GM23338 (cell line): Measurements from ENCODE around the gene MYO9B. TPM values are rescaled to one million over a fixed set of nuclear protein-coding genes. Genes with fewer than 3 reads are reported as not detected.

ENCODE experiments used
- ATAC-seq: fragments of 200-7000 bp; cut with Tn5 transposase; 3 replicates; pipeline ENCODE4 v1.9.1; 2020
- DNase-seq: peaks from one replicate; pipeline ENCODE4 v3.0.0-alpha.2; 2015; ENCODE audit warnings: low spot score
- H2AFZ ChIP-seq: fragments of 200-600 bp; sonication (generic); 2 replicates; pipeline ENCODE4 v1.8.0; 2016; ENCODE audit warnings: antibody characterized with exemption, mild to moderate bottlenecking, moderate library complexity
- H3F3A ChIP-seq: fragments of 200-600 bp; sonication (generic); replicated peaks from 2 replicates; pipeline ENCODE4 v1.8.0; 2017; ENCODE audit warnings: antibody characterized with exemption, mixed run types, low read depth
- H3K27ac ChIP-seq: fragments of 200-600 bp; sonication (generic); 2 replicates; pipeline ENCODE4 v1.6.1; 2016; ENCODE audit warnings: low read depth
- H3K27me3 ChIP-seq: fragments of 200-600 bp; sonication (generic); 2 replicates; pipeline ENCODE4 v1.8.0; 2016; ENCODE audit warnings: mild to moderate bottlenecking, mixed run types, moderate library complexity; ENCODE audit not compliant: insufficient read depth
- H3K36me3 ChIP-seq: fragments of 200-600 bp; sonication (generic); 2 replicates; pipeline ENCODE4 v1.8.0; 2016; ENCODE audit warnings: mild to moderate bottlenecking; ENCODE audit not compliant: insufficient read depth
- H3K4me1 ChIP-seq: fragments of 200-600 bp; sonication (generic); 2 replicates; pipeline ENCODE4 v1.8.0; 2016; ENCODE audit warnings: mild to moderate bottlenecking, moderate library complexity; ENCODE audit not compliant: insufficient read depth
- H3K4me2 ChIP-seq: fragments of 200-600 bp; sonication (generic); 2 replicates; pipeline ENCODE4 v1.7.1; 2017; ENCODE audit warnings: mixed run types
- H3K4me3 ChIP-seq: fragments of 200-600 bp; sonication (generic); 2 replicates; pipeline ENCODE4 v1.6.1; 2016; ENCODE audit warnings: mixed run types
- H3K79me2 ChIP-seq: fragments of 200-600 bp; sonication (generic); replicated peaks from 2 replicates; pipeline ENCODE4 v1.8.0; 2017; ENCODE audit warnings: mild to moderate bottlenecking; ENCODE audit not compliant: insufficient read depth
- H3K9me2 ChIP-seq: fragments of 200-600 bp; sonication (generic); 2 replicates; pipeline ENCODE4 v1.8.0; 2017; ENCODE audit not compliant: insufficient read depth
- H4K20me1 ChIP-seq: fragments of 200-600 bp; sonication (generic); replicated peaks from 2 replicates; pipeline ENCODE4 v1.8.0; 2017; ENCODE audit warnings: mild to moderate bottlenecking; ENCODE audit not compliant: insufficient read depth
- H3K27ac Mint-ChIP-seq: 2 replicates; pipeline ENCODE4 v1.8.0; 2020; ENCODE audit warnings: inconsistent platforms, mild to moderate bottlenecking, moderate library complexity, mixed read lengths
- H3K27me3 Mint-ChIP-seq: 3 replicates; pipeline ENCODE4 v1.8.0; 2022; ENCODE audit warnings: low read depth, mild to moderate bottlenecking, moderate library complexity, mixed read lengths, inconsistent platforms; ENCODE audit not compliant: insufficient read depth, poor library complexity
- H3K36me3 Mint-ChIP-seq: 3 replicates; pipeline ENCODE4 v1.8.0; 2021; ENCODE audit warnings: low read depth, mild to moderate bottlenecking, inconsistent platforms, moderate library complexity, mixed read lengths
- H3K4me1 Mint-ChIP-seq: 3 replicates; pipeline ENCODE4 v1.8.0; 2020; ENCODE audit warnings: mild to moderate bottlenecking, inconsistent platforms, mixed read lengths
- H3K4me3 Mint-ChIP-seq: 3 replicates; pipeline ENCODE4 v1.8.0; 2021; ENCODE audit warnings: moderate library complexity, mild to moderate bottlenecking, inconsistent platforms, mixed read lengths
- H3K9me3 Mint-ChIP-seq: 3 replicates; pipeline ENCODE4 v1.8.0; 2020; ENCODE audit warnings: moderate library complexity, mild to moderate bottlenecking, inconsistent platforms, mixed read lengths
- CREB1 ChIP-seq: fragments of 250-450 bp; sonication (Bioruptor Pico); IDR thresholded peaks from 2 replicates; pipeline ENCODE4 v1.5.0; 2020; ENCODE audit warnings: low read depth, mild to moderate bottlenecking, moderate library complexity
- CTCF ChIP-seq, 2 experiments: fragments of 200-600 bp in 1 of 2; sonication (generic) in 1 of 2; conservative IDR thresholded peaks; 2 replicates each; pipeline versions ENCODE4 v1.5.1 to v1.6.1; 2016 to 2017; ENCODE audit warnings: antibody characterized with exemption in 2 of 2, low read depth in 2 of 2, mild to moderate bottlenecking in 2 of 2, moderate library complexity in 1 of 2
- ETS1 ChIP-seq: IDR thresholded peaks from 2 replicates; pipeline ENCODE4 v1.6.1; 2016; ENCODE audit warnings: antibody characterized with exemption
- EZH2 ChIP-seq: fragments of 200-600 bp; sonication (generic); IDR thresholded peaks from one replicate; pipeline ENCODE4 v1.8.0; 2017; ENCODE audit warnings: antibody characterized with exemption, mild to moderate bottlenecking, low read depth; ENCODE audit not compliant: unreplicated experiment
- EZH2phosphoT487 ChIP-seq: fragments of 200-600 bp; sonication (generic); IDR thresholded peaks from one replicate; pipeline ENCODE4 v1.8.1; 2018; ENCODE audit warnings: antibody characterized with exemption; ENCODE audit not compliant: unreplicated experiment
- JUNB ChIP-seq: IDR thresholded peaks from one replicate; pipeline ENCODE4 v1.6.1; 2016; ENCODE audit warnings: antibody characterized with exemption; ENCODE audit not compliant: unreplicated experiment
- NANOG ChIP-seq: IDR thresholded peaks from 2 replicates; pipeline ENCODE4 v1.6.1; 2016; ENCODE audit warnings: antibody characterized with exemption, borderline replicate concordance
- POLR2AphosphoS5 ChIP-seq: IDR thresholded peaks from 2 replicates; pipeline ENCODE4 v1.6.1; 2016; ENCODE audit warnings: antibody characterized with exemption, low read depth
- REST ChIP-seq: IDR thresholded peaks from one replicate; pipeline ENCODE4 v1.6.1; 2018; ENCODE audit warnings: antibody characterized with exemption; ENCODE audit not compliant: unreplicated experiment
- STAT1 ChIP-seq: IDR thresholded peaks from one replicate; pipeline ENCODE4 v1.6.1; 2016; ENCODE audit warnings: antibody characterized with exemption; ENCODE audit not compliant: unreplicated experiment
- ZNF114 ChIP-seq: fragments of 250-450 bp; sonication (Bioruptor Pico); IDR thresholded peaks from 2 replicates; pipeline ENCODE4 v1.5.0; 2020; ENCODE audit warnings: mild to moderate bottlenecking, moderate library complexity
- ZNF331 ChIP-seq: fragments of 250-450 bp; sonication (Bioruptor Pico); IDR thresholded peaks from 2 replicates; pipeline ENCODE4 v1.5.0; 2020; ENCODE audit warnings: low read depth, mild to moderate bottlenecking, moderate library complexity
- ZNF462 ChIP-seq: fragments of 250-450 bp; sonication (Bioruptor Pico); IDR thresholded peaks from 2 replicates; pipeline ENCODE4 v1.5.0; 2020; ENCODE audit warnings: mild to moderate bottlenecking, moderate library complexity
- polyA plus RNA-seq: library from polyadenylated mRNA; unstranded; fragments of >200 nt; fragmentation: Nextera tagmentation; extraction: Ambion mirVana; gene quantifications from 2 replicates; pipeline ENCODE4 v1.2.1, GENCODE V29; 2016
- total RNA-seq: library from RNA; depleted of rRNA; stranded (reverse); fragments of >200 nt; shearing (Covaris generic); gene quantifications from 2 replicates; pipeline ENCODE4 v1.2.3, GENCODE V29; 2014

Gene MYO9B
- total and polyA plus RNA-seq, 2 experiments from 2014 or later, result 28.7 to 61.3 TPM

GRCh38 chr19:17211547-17212446 is 136.2 kb downstream of the MYO9B start:
- H3K4me1 ChIP-seq, result peaks cover 9% of the 10 kb centered on the region
- Mint-ChIP-seq H3K4me1 (peaks cover 21% of the 10 kb centered on the region), H3K27me3 (peaks cover 24% of the 10 kb centered on the region), H3K36me3 (peaks cover 30% of the 10 kb centered on the region), H3K27ac (no peak overlapping the region), H3K9me3 (no peaks in the 10 kb centered on the region; the same call in 1 of the 3 replicates), H3K4me3 (no peak overlapping the region)
- no peaks in the 10 kb centered on the region for H3K36me3 ChIP-seq
- H3K9me2 ChIP-seq, result no peaks in the 10 kb centered on the region
- DNase-seq (no peak), ATAC-seq (no peak)
- no peak overlapping the region for H3K4me2 ChIP-seq
- no peak overlapping the region for H2AFZ ChIP-seq
- H3K27ac ChIP-seq, result no peak overlapping the region
- no peak overlapping the region for H3K4me3 ChIP-seq
- H3F3A ChIP-seq, result peaks cover 23% of the 10 kb centered on the region
- no peaks in the 10 kb centered on the region for H4K20me1 ChIP-seq
- H3K27me3 ChIP-seq, result no peaks in the 10 kb centered on the region
- no peak for TF ChIP-seq EZH2phosphoT487
- no peak for TF ChIP-seq EZH2
- TF ChIP-seq ETS1, result no peak
- no peak for TF ChIP-seq REST
- TF ChIP-seq ZNF331 (CRISPR knock-in tag), result no peak
- TF ChIP-seq CTCF (conservative IDR thresholded peaks at IDR 0.05; ENCODE audit: low read depth in 2 of 2), result no peak
- TF ChIP-seq ZNF114 (CRISPR knock-in tag), result no peak
- TF ChIP-seq JUNB, result no peak
- TF ChIP-seq POLR2AphosphoS5, result no peak
- TF ChIP-seq CREB1 (CRISPR knock-in tag), result no peak
- no peak for TF ChIP-seq STAT1
- TF ChIP-seq NANOG, result no peak
- no peak for TF ChIP-seq ZNF462 (CRISPR knock-in tag)
- H3K79me2 ChIP-seq, result no peaks in the 10 kb centered on the region
